Loucy (cell line): Measurements from ENCODE around the gene LIN37.
A peak's percentile ranks its signal among the peaks of the same experiment; 100 is the strongest.

ENCODE experiments used
- H2AFZ ChIP-seq: fragments of 200-600 bp; sonication (generic); 2 replicates; pipeline ENCODE4 v1.6.0; 2016; ENCODE audit warnings: antibody characterized with exemption, mild to moderate bottlenecking, low read length, moderate library complexity
- H3F3A ChIP-seq: fragments of 200-600 bp; 2 replicates; pipeline ENCODE4 v1.6.0; 2016; ENCODE audit warnings: antibody characterized with exemption, low read depth, mild to moderate bottlenecking
- H3K27me3 ChIP-seq: fragments of 200-600 bp; sonication (generic); 2 replicates; pipeline ENCODE4 v1.6.1; 2014; ENCODE audit warnings: low read length, mild to moderate bottlenecking; ENCODE audit not compliant: insufficient read depth, poor library complexity, severe bottlenecking
- H3K36me3 ChIP-seq: fragments of 200-600 bp; sonication (generic); 2 replicates; pipeline ENCODE4 v1.6.1; 2016; ENCODE audit warnings: low read length; ENCODE audit not compliant: insufficient read depth
- H3K4me1 ChIP-seq: fragments of 200-600 bp; sonication (generic); 2 replicates; pipeline ENCODE4 v1.5.1; 2014; ENCODE audit warnings: low read length, mild to moderate bottlenecking; ENCODE audit not compliant: insufficient read depth, poor library complexity, severe bottlenecking
- H3K4me2 ChIP-seq: fragments of 200-600 bp; sonication (generic); 2 replicates; pipeline ENCODE4 v1.6.0; 2014; ENCODE audit warnings: antibody characterized with exemption, low read length, low read depth, mild to moderate bottlenecking; ENCODE audit not compliant: poor library complexity, severe bottlenecking
- H3K4me3 ChIP-seq: fragments of 200-600 bp; sonication (generic); 2 replicates; pipeline ENCODE4 v1.5.1; 2014; ENCODE audit warnings: low read length, mild to moderate bottlenecking, mixed read lengths; ENCODE audit not compliant: poor library complexity, severe bottlenecking
- H3K79me2 ChIP-seq: fragments of 200-600 bp; sonication (generic); 2 replicates; pipeline ENCODE4 v1.6.1; 2014; ENCODE audit warnings: low read length; ENCODE audit not compliant: insufficient read depth
- H3K9ac ChIP-seq: fragments of 200-600 bp; sonication (generic); 2 replicates; pipeline ENCODE4 v1.6.0; 2014; ENCODE audit warnings: mild to moderate bottlenecking, low read depth, low read length, moderate library complexity; ENCODE audit not compliant: poor library complexity, severe bottlenecking
- H3K9me2 ChIP-seq: fragments of 200-600 bp; sonication (generic); replicated peaks from 2 replicates; pipeline ENCODE4 v1.6.1; 2016; ENCODE audit warnings: low read depth, low read length, mixed read lengths
- H3K9me3 ChIP-seq: fragments of 200-600 bp; sonication (generic); 2 replicates; pipeline ENCODE4 v1.6.1; 2014; ENCODE audit warnings: mild to moderate bottlenecking, antibody characterized with exemption, low read length, low read depth; ENCODE audit not compliant: insufficient read depth
- H4K20me1 ChIP-seq: fragments of 200-600 bp; sonication (generic); 2 replicates; pipeline ENCODE4 v1.6.0; 2014; ENCODE audit warnings: antibody characterized with exemption, low read length, mild to moderate bottlenecking; ENCODE audit not compliant: insufficient read depth, poor library complexity, severe bottlenecking
- CTCF ChIP-seq: fragments of 200-600 bp; sonication (generic); conservative IDR thresholded peaks from 2 replicates; pipeline ENCODE4 v1.5.1; 2014; ENCODE audit warnings: mild to moderate bottlenecking, antibody characterized with exemption, low read length
- EZH2phosphoT487 ChIP-seq: fragments of 200-600 bp; IDR thresholded peaks from 2 replicates; pipeline ENCODE4 v1.6.1; 2018; ENCODE audit warnings: antibody characterized with exemption, mild to moderate bottlenecking, moderate library complexity, borderline replicate concordance

The LIN37 gene

GRCh38 chr19:35774274-35775045 is 26.1 kb downstream of the LIN37 start:
- Histone ChIP-seq H3K9me2 (no peaks in the 10 kb centered on the region), H3K79me2 (peaks cover 35% of the 10 kb centered on the region), H3K4me1 (peaks cover 28% of the 10 kb centered on the region), H2AFZ (peak overlapping the region; percentile 65; the same call in 1 of the 2 replicates), H3K9ac (peak overlapping the region; percentile 40), H4K20me1 (peaks cover 11% of the 10 kb centered on the region), H3F3A (no peaks in the 10 kb centered on the region), H3K4me3 (peak overlapping the region; percentile 96), H3K36me3 (no peaks in the 10 kb centered on the region; the same call in 1 of the 2 replicates), H3K27me3 (no peaks in the 10 kb centered on the region), H3K4me2 (peak overlapping the region; percentile 81), H3K9me3 (no peaks in the 10 kb centered on the region)
- TF ChIP-seq EZH2phosphoT487 (no peak), CTCF (no peak)

GRCh38 chr19:35775046-35775297 is 26.6 kb downstream of the LIN37 start:
- peaks cover 28% of the 10 kb centered on the region for H3K4me1 ChIP-seq
- H4K20me1 ChIP-seq, result peaks cover 11% of the 10 kb centered on the region
- H3K9ac ChIP-seq, result peak overlapping the region; percentile 40
- peak overlapping the region; percentile 81 for H3K4me2 ChIP-seq
- H2AFZ ChIP-seq, result peak overlapping the region; percentile 65; the same call in 1 of the 2 replicates
- no peaks in the 10 kb centered on the region for H3F3A ChIP-seq
- H3K79me2 ChIP-seq, result peaks cover 39% of the 10 kb centered on the region
- H3K9me2 ChIP-seq, result no peaks in the 10 kb centered on the region
- H3K9me3 ChIP-seq, result no peaks in the 10 kb centered on the region
- TF ChIP-seq EZH2phosphoT487 (no peak), CTCF (no peak)
- peaks cover 4% of the 10 kb centered on the region; the same call in 1 of the 2 replicates for H3K36me3 ChIP-seq
- peak overlapping the region; percentile 96 for H3K4me3 ChIP-seq
- H3K27me3 ChIP-seq, result no peaks in the 10 kb centered on the region

DNA sequence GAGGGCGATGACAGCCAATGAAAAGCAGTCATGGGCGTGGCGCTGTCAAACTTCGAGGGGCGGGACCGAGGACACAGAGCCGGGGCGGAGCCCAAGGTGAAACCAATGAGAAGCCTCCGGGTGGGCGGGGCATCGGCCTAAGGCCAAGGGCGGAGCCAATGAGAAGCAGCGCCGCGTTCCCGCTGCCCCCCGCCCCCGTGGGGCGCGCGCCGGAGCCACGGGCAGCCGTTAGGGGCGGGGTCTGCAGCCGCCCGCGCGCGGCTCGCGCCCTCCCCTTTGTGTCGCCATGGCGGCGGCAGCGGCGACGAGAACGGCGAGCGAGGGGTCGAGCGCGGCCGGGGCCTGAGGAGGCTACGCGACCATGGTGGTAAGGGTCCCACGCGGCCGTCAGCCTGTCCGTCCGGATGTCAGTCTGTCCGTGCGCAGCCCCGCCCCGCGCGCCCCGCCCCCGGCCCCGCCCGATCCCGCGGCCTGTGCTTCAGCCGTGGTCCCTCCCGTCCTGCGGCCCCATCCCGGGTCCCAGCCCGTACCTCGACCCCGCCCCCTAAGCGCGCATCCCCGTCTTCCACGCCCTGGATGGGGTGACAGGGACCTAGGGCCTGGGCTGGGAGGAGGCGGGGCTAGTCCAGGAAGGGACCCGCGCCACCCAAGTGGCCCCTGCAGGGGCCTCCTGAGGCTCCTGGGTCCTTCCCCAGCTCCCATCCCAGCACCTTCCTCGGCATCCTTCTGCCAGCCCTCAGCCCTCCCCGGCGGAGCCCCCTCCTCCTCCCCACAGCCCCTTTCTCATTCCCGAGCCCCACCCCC is 27.1 kb downstream of the LIN37 start, which contains the start of gene ARHGAP33:
TSS of gene ARHGAP33 (plus strand) at position 267 of the 804 bp plus-strand sequence. CDS start at position 362, 95 bp downstream.
- Histone ChIP-seq H3K27me3 (no peaks in the 10 kb centered on the region), H3K36me3 (peaks cover 8% of the 10 kb centered on the region; the same call in 1 of the 2 replicates), H3F3A (no peaks in the 10 kb centered on the region), H3K79me2 (peaks cover 39% of the 10 kb centered on the region), H3K4me2 (peak within 1 kb of the TSS; percentile 95), H3K9me2 (no peaks in the 10 kb centered on the region), H3K4me1 (peaks cover 28% of the 10 kb centered on the region), H3K4me3 (peak within 1 kb of the TSS; percentile 96), H4K20me1 (peaks cover 11% of the 10 kb centered on the region), H2AFZ (peak within 1 kb of the TSS; percentile 82), H3K9me3 (no peaks in the 10 kb centered on the region), H3K9ac (peak within 1 kb of the TSS; percentile 85)
- TF ChIP-seq CTCF (no peak), EZH2phosphoT487 (no peak)
